ENCODE results near the gene MCL1.

The MCL1 gene

GRCh38 chr1:150528196-150528595 is 51.2 kb downstream of the MCL1 start:
- TF ChIP-seq POLR2A (IDR thresholded peaks at IDR 0.05; ENCODE audit: extremely low read depth, insufficient read length) (no peak), MYC (IDR thresholded peaks at IDR 0.05; ENCODE audit: low read depth, low read length) (no peak), MAX (IDR thresholded peaks at IDR 0.05; ENCODE audit: low read depth, low read length) (no peak)
- TF ChIP-seq, protein P1, sequence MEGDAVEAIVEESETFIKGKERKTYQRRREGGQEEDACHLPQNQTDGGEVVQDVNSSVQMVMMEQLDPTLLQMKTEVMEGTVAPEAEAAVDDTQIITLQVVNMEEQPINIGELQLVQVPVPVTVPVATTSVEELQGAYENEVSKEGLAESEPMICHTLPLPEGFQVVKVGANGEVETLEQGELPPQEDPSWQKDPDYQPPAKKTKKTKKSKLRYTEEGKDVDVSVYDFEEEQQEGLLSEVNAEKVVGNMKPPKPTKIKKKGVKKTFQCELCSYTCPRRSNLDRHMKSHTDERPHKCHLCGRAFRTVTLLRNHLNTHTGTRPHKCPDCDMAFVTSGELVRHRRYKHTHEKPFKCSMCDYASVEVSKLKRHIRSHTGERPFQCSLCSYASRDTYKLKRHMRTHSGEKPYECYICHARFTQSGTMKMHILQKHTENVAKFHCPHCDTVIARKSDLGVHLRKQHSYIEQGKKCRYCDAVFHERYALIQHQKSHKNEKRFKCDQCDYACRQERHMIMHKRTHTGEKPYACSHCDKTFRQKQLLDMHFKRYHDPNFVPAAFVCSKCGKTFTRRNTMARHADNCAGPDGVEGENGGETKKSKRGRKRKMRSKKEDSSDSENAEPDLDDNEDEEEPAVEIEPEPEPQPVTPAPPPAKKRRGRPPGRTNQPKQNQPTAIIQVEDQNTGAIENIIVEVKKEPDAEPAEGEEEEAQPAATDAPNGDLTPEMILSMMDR (IDR thresholded peaks at IDR 0.05; ENCODE audit: low read depth, low read length): no peak
- DNase-seq (ENCODE audit: low read depth): no peak
- no peak overlapping the region for H3K4me3 ChIP-seq (ENCODE audit: low read depth, low read length)

GRCh38 chr1:150525348-150525747 is 54.1 kb downstream of the MCL1 start:
- TF ChIP-seq, protein P1 (IDR thresholded peaks at IDR 0.05; ENCODE audit: low read depth, low read length): no peak
- TF ChIP-seq POLR2A (IDR thresholded peaks at IDR 0.05; ENCODE audit: extremely low read depth, insufficient read length): no peak
- no peak for TF ChIP-seq MYC (IDR thresholded peaks at IDR 0.05; ENCODE audit: low read depth, low read length)
- no peak for TF ChIP-seq MAX (IDR thresholded peaks at IDR 0.05; ENCODE audit: low read depth, low read length)
- no peak overlapping the region for H3K4me3 ChIP-seq (ENCODE audit: low read depth, low read length)
- DNase-seq (ENCODE audit: low read depth): no peak
